A549 (cell line): ENCODE measurements around the gene ST6GAL1. TPM values are rescaled to one million over a fixed set of nuclear protein-coding genes. Genes with fewer than 3 reads are reported as not detected.

Experiments used
- ATAC-seq, 2 experiments: fragments of 200-7000 bp in 1 of 2; fragments of >200 bp in 1 of 2; cut with Nextera tagmentation in 1 of 2; cut with Tn5 transposase in 1 of 2; 3 replicates each; pipeline versions ENCODE4 v1.8.0 to v1.9.1; 2018 to 2020; ENCODE audit warnings: mild to moderate bottlenecking in 1 of 2, moderate library complexity in 1 of 2
- CTCF ChIA-PET: fragments of 300-600 bp; sonication (Branson Sonifier 250); formaldehyde crosslinking; extraction: SDS; loops from one replicate; lab custom pipeline; 2021; ENCODE audit warnings: antibody characterized with exemption, inconsistent platforms; lab: Yijun Ruan, JAX
- POLR2A ChIA-PET: fragments of 350-600 bp; formaldehyde crosslinking; extraction: SDS; loops from one replicate; lab custom pipeline; 2021; ENCODE audit warnings: antibody characterized with exemption, inconsistent platforms; lab: Yijun Ruan, JAX
- DNase-seq, 2 experiments: peaks; one replicate each; pipeline versions ENCODE4 v3.0.0 to v3.0.0-alpha.2; 2011 to 2016; ENCODE audit warnings: low read depth in 1 of 2, low spot score in 1 of 2
- FAIRE-seq: peaks from 2 replicates; lab custom pipeline; 2011; peaks lifted over from hg19 to GRCh38; lab: Jason Lieb, UNC
- H3K27ac ChIP-seq, 2 experiments: fragments of >200 bp; sonication (Bioruptor Twin); formaldehyde crosslinking; 3 replicates each; pipeline ENCODE4 v1.5.1; 2016 to 2017
- H3K4me1 ChIP-seq: fragments of >200 bp; sonication (Bioruptor Twin); formaldehyde crosslinking; 3 replicates; pipeline ENCODE4 v1.6.1; 2016
- H3K4me2 ChIP-seq: fragments of >200 bp; sonication (Bioruptor Twin); formaldehyde crosslinking; 3 replicates; pipeline ENCODE4 v1.6.1; 2016
- H3K4me3 ChIP-seq: fragments of >200 bp; sonication (Bioruptor Twin); formaldehyde crosslinking; 3 replicates; pipeline ENCODE4 v1.5.1; 2016
- H3K9me3 ChIP-seq: fragments of >200 bp; sonication (Bioruptor Twin); formaldehyde crosslinking; 3 replicates; pipeline ENCODE4 v1.6.1; 2016
- ATOH8 ChIP-seq: fragments of 250-450 bp; sonication (Bioruptor Pico); IDR thresholded peaks from 2 replicates; pipeline ENCODE4 v1.5.0; 2020; ENCODE audit warnings: low read depth, mild to moderate bottlenecking, moderate library complexity
- BHLHE40 ChIP-seq: IDR thresholded peaks from 2 replicates; pipeline ENCODE4 v1.6.1; 2012; ENCODE audit warnings: low read depth, low read length, inconsistent platforms
- CBX8 ChIP-seq: fragments of 200-600 bp; sonication (generic); IDR thresholded peaks from 2 replicates; pipeline ENCODE4 v1.6.1; 2016
- ELK1 ChIP-seq: fragments of 150-350 bp; IDR thresholded peaks from 2 replicates; pipeline ENCODE4 v1.6.1; 2014; ENCODE audit warnings: low read depth, mild to moderate bottlenecking, low read length
- FOSB ChIP-seq: fragments of 250-450 bp; sonication (Bioruptor Pico); IDR thresholded peaks from 2 replicates; pipeline ENCODE4 v1.5.0; 2020; ENCODE audit warnings: mild to moderate bottlenecking, moderate library complexity
- FOSL2 ChIP-seq, 2 experiments: fragments of 450-650 bp in 1 of 2; fragments of >200 bp in 1 of 2; sonication (Bioruptor Twin) in 1 of 2; formaldehyde crosslinking; IDR thresholded peaks; 2 replicates each; pipeline versions ENCODE4 v1.5.0 to v1.6.1; 2016 to 2020; ENCODE audit warnings: mild to moderate bottlenecking in 1 of 2, moderate library complexity in 1 of 2
- GATA3 ChIP-seq: IDR thresholded peaks from 2 replicates; pipeline ENCODE4 v1.6.1; 2012; ENCODE audit warnings: borderline replicate concordance
- HDAC2 ChIP-seq: fragments of 200-600 bp; sonication (generic); IDR thresholded peaks from 2 replicates; pipeline ENCODE4 v1.6.1; 2016
- HES2 ChIP-seq: fragments of >200 bp; sonication (Bioruptor Twin); formaldehyde crosslinking; IDR thresholded peaks from 2 replicates; pipeline ENCODE4 v1.6.1; 2016
- HEYL ChIP-seq: fragments of 250-450 bp; sonication (Bioruptor Pico); IDR thresholded peaks from 2 replicates; pipeline ENCODE4 v1.8.0; 2021; ENCODE audit warnings: mild to moderate bottlenecking, moderate library complexity
- HMGXB4 ChIP-seq: fragments of 250-450 bp; sonication (Bioruptor Pico); IDR thresholded peaks from 2 replicates; pipeline ENCODE4 v1.5.0; 2021; ENCODE audit warnings: mild to moderate bottlenecking, moderate library complexity, borderline replicate concordance
- HOXB5 ChIP-seq: fragments of 250-450 bp; sonication (Bioruptor Pico); IDR thresholded peaks from 2 replicates; pipeline ENCODE4 v1.5.0; 2020; ENCODE audit warnings: mild to moderate bottlenecking, moderate library complexity
- KDM5A ChIP-seq: fragments of 200-600 bp; sonication (generic); IDR thresholded peaks from 2 replicates; pipeline ENCODE4 v1.6.1; 2016; ENCODE audit warnings: antibody characterized with exemption, mild to moderate bottlenecking
- MAFK ChIP-seq: fragments of 450-650 bp; IDR thresholded peaks from 2 replicates; pipeline ENCODE4 v1.6.1; 2014; ENCODE audit not compliant: partially characterized antibody
- MAX ChIP-seq: IDR thresholded peaks from 2 replicates; pipeline ENCODE4 v1.6.1; 2012
- MAZ ChIP-seq: fragments of 150-350 bp; IDR thresholded peaks from 2 replicates; pipeline ENCODE4 v1.6.1; 2014; ENCODE audit warnings: antibody characterized with exemption, low read depth, low read length, borderline replicate concordance
- NFE2L2 ChIP-seq: fragments of 150-350 bp; conservative IDR thresholded peaks from 2 replicates; pipeline ENCODE4 v1.6.1; 2014; ENCODE audit warnings: low read length
- NR3C1 ChIP-seq: fragments of >200 bp; sonication (Bioruptor Twin); formaldehyde crosslinking; IDR thresholded peaks from 3 replicates; pipeline ENCODE4 v1.6.1; 2017
- POLR2A ChIP-seq: IDR thresholded peaks from 2 replicates; pipeline ENCODE4 v1.6.1; 2012; ENCODE audit warnings: mild to moderate bottlenecking, low read length
- RAD21 ChIP-seq, 2 experiments: fragments of >200 bp in 1 of 2; sonication (Bioruptor Twin) in 1 of 2; formaldehyde crosslinking in 1 of 2; IDR thresholded peaks in 1 of 2; conservative IDR thresholded peaks in 1 of 2; 2 replicates in 1 of 2; 3 replicates in 1 of 2; pipeline ENCODE4 v1.6.1; 2012 to 2018; ENCODE audit warnings: inconsistent platforms in 1 of 2
- SMC3 ChIP-seq: fragments of >200 bp; sonication (Bioruptor Twin); formaldehyde crosslinking; IDR thresholded peaks from 3 replicates; pipeline ENCODE4 v1.6.1; 2018; ENCODE audit warnings: inconsistent platforms
- TP53 ChIP-seq: fragments of 250-450 bp; sonication (Bioruptor Pico); IDR thresholded peaks from 2 replicates; pipeline ENCODE4 v1.5.0; 2021; ENCODE audit warnings: mild to moderate bottlenecking, moderate library complexity
- USF2 ChIP-seq: fragments of 450-650 bp; IDR thresholded peaks from 2 replicates; pipeline ENCODE4 v1.6.1; 2014; ENCODE audit warnings: antibody characterized with exemption
- ZC3H11A ChIP-seq: fragments of 450-650 bp; IDR thresholded peaks from 2 replicates; pipeline ENCODE4 v1.6.1; 2014; ENCODE audit warnings: antibody characterized with exemption, mild to moderate bottlenecking
- WGBS: methylation state at CpG from one replicate; pipeline ENCODE4 v1.1.6; 2017; ENCODE audit errors: missing lambda C conversion rate; 5-methylcytosine and 5-hydroxymethylcytosine counted together
- polyA plus RNA-seq, 4 experiments: library from polyadenylated mRNA; depleted of rRNA in 3 of 4; stranded (reverse); fragments of >200 nt; fragmentation: RNase III in 1 of 4; extraction: RNeasy Plus Mini Kit Qiagen cat#74134 plus additional on column Dnase treatment in 1 of 4; gene quantifications; 2 replicates in 3 of 4; 3 replicates in 1 of 4; pipeline ENCODE4 v1.2.3, GENCODE V29; 2011 to 2017

Gene ST6GAL1
- polyA plus RNA-seq, 2 of the 4 experiments (the other 2 are of a cell fraction), result 3.9 to 6.5 TPM

GRCh38 chr3:187084126-187084525, 153.8 kb downstream of the ST6GAL1 start:
- no peak overlapping the region for H3K27ac ChIP-seq
- no peak for DNase-seq

GRCh38 chr3:187084580-187084979, 154.3 kb downstream of the ST6GAL1 start:
- Histone ChIP-seq H3K4me2 (no peak overlapping the region), H3K4me3 (no peak overlapping the region), H3K9me3 (no peaks in the 10 kb centered on the region; the same call in 2 of the 3 replicates), H3K4me1 (no peaks in the 10 kb centered on the region), H3K27ac (no peak overlapping the region)
- WGBS, result 59% methylated on average over 2 of the region's 2 CpGs
- ATAC-seq (no peak), DNase-seq (no peak), FAIRE-seq (no peak)
- ChIA-PET POLR2A (no interaction called here), CTCF (interaction anchor here (1.0 to 1.2 kb wide), 2 partner anchors 10 to 27 kb away, joined by 3 read pairs; no protein-coding TSS in a partner anchor)
- TF ChIP-seq ATOH8 (no peak), GATA3 (no peak), FOSL2 (IDR thresholded peaks at IDR 0.05) (no peak), FOSL2 (CRISPR knock-in tag; IDR thresholded peaks at IDR 0.05) (no peak)

More at GRCh38 chr3:187084126-187084525, 153.8 kb downstream of the ST6GAL1 start:
- no peak for ATAC-seq
- Histone ChIP-seq H3K4me1 (no peaks in the 10 kb centered on the region), H3K4me3 (no peak overlapping the region), H3K4me2 (no peak overlapping the region), H3K9me3 (no peaks in the 10 kb centered on the region; the same call in 2 of the 3 replicates)
- no peak for FAIRE-seq
- WGBS, result 49% methylated on average over 5 of the region's 5 CpGs
- TF ChIP-seq HES2 (no peak), CBX8 (no peak), FOSB (CRISPR knock-in tag) (no peak), NR3C1 (no peak), BHLHE40 (no peak), ELK1 (no peak), POLR2A (no peak), FOSL2 (IDR thresholded peaks at IDR 0.05) (no peak), FOSL2 (CRISPR knock-in tag; IDR thresholded peaks at IDR 0.05) (no peak), HEYL (CRISPR knock-in tag) (no peak), MAFK (no peak), SMC3 (no peak)
- ChIA-PET CTCF (interaction anchor here (1.0 to 1.2 kb wide), 2 partner anchors 10 to 20 kb away, joined by 3 read pairs; no protein-coding TSS in a partner anchor), POLR2A (no interaction called here)

GRCh38 chr3:187085021-187085666, 154.8 kb downstream of the ST6GAL1 start:
- FAIRE-seq (no peak), DNase-seq (no peak), ATAC-seq (no peak)
- Histone ChIP-seq H3K27ac (no peak overlapping the region), H3K4me1 (no peaks in the 10 kb centered on the region), H3K4me2 (no peak overlapping the region), H3K4me3 (no peak overlapping the region), H3K9me3 (no peaks in the 10 kb centered on the region; the same call in 2 of the 3 replicates)
- CTCF ChIA-PET, result interaction anchor here (0.6 to 1.2 kb wide), 4 partner anchors 27 to 1265 kb away, joined by 3 to 4 read pairs (median 3); no protein-coding TSS in a partner anchor
- 90% methylated on average over 5 of the region's 5 CpGs for WGBS
- POLR2A ChIA-PET, result no interaction called here
- no peak for TF ChIP-seq RAD21 (conservative IDR thresholded peaks at IDR 0.05 in 1 of 2, IDR thresholded peaks at IDR 0.05 in 1 of 2)

GRCh38 chr3:187085933-187086332, 155.6 kb downstream of the ST6GAL1 start:
- FAIRE-seq, result no peak
- ChIA-PET CTCF (interaction anchor here (0.7 to 1.2 kb wide), 2 partner anchors 26 to 106 kb away, joined by 3 read pairs; no protein-coding TSS in a partner anchor), POLR2A (no interaction called here)
- ATAC-seq, result no peak
- no peaks in the 10 kb centered on the region; the same call in 2 of the 3 replicates for H3K9me3 ChIP-seq
- no peaks in the 10 kb centered on the region for H3K4me1 ChIP-seq
- no peak for DNase-seq
- no peak overlapping the region for H3K4me3 ChIP-seq
- TF ChIP-seq NFE2L2, result no peak
- TF ChIP-seq HDAC2, result no peak
- TF ChIP-seq MAX, result no peak
- no peak for TF ChIP-seq HOXB5 (CRISPR knock-in tag)
- no peak for TF ChIP-seq TP53 (CRISPR knock-in tag)
- TF ChIP-seq HMGXB4, result no peak
- TF ChIP-seq KDM5A, result no peak
- no peak for TF ChIP-seq MAZ
- TF ChIP-seq USF2, result no peak
- TF ChIP-seq GATA3, result no peak
- no peak for TF ChIP-seq FOSB (CRISPR knock-in tag)
- TF ChIP-seq ZC3H11A, result no peak
- WGBS, result 75% methylated on average over 1 of the region's 1 CpG
- no peak overlapping the region for H3K27ac ChIP-seq
- no peak overlapping the region for H3K4me2 ChIP-seq
